ENCODE results near the gene TMEM170B. TPM values are rescaled to one million over a fixed set of nuclear protein-coding genes. Genes with fewer than 3 reads are reported as not detected.

TMEM170B gene
- total and polyA plus RNA-seq, 8 donors: 0.29 to 8.4 (median 1.1) TPM

- H3K9me3 ChIP-seq: no peaks in the 10 kb centered on the region
- H3K4me1 ChIP-seq: no peaks in the 10 kb centered on the region
- no peak overlapping the region for H3K4me3 ChIP-seq
- no peak for TF ChIP-seq CTCF (IDR thresholded peaks at IDR 0.05)
- no peak for TF ChIP-seq POLR2AphosphoS5 (IDR thresholded peaks at IDR 0.05)
- TF ChIP-seq EP300 (IDR thresholded peaks at IDR 0.05): no peak
- TF ChIP-seq POLR2A (IDR thresholded peaks at IDR 0.05): no peak
- WGBS, 5 donors: 95 to 98% (median 98%) methylated on average over 8 of the region's 8 CpGs
- H3K36me3 ChIP-seq: peaks cover 0 to 18% (median 12%) of the 10 kb centered on the region in 4 donors
- DNase-seq: no peak
- H3K27ac ChIP-seq: no peak overlapping the region
- intact Hi-C loops (cut with DNase I; ENCODE audit: low total_unique reads): no loop called here
- no peaks in the 10 kb centered on the region for H3K27me3 ChIP-seq
Measured at GRCh38 chr6:11566609-11567008, 29.1 kb downstream of the TMEM170B start.

DNA sequence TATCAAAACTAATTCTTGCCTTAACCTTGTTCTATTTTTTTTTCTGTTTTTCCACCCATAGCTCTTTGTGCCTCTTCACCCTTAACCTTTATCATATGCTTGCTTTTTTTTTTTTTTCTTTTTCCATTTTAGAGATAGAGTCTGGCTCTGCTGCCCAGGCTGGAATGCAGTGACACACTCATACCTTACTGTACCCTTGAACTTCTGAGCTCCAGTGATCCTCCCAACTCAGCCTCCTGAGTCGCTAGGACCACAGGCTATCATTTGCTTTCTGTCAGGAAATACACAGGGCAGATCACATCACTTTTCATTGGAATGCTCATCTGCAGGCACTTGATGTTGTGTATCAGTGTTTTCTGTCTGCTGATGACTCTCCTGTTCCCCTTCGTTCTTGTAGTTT is 33.5 kb downstream of the TMEM170B start:
- no peak for TF ChIP-seq POLR2A (IDR thresholded peaks at IDR 0.05)
- no peak for TF ChIP-seq CTCF (IDR thresholded peaks at IDR 0.05)
- no peak for DNase-seq
- peaks cover 0 to 8% (median 1%) of the 10 kb centered on the region in 4 donors for H3K4me1 ChIP-seq
- intact Hi-C loops (cut with DNase I; ENCODE audit: low total_unique reads): no loop called here
- no peak overlapping the region for H3K27ac ChIP-seq
- 91 to 100% (median 93%) methylated on average over 2 of the region's 2 CpGs for WGBS, 5 donors
- H3K4me3 ChIP-seq: no peak overlapping the region
- no peaks in the 10 kb centered on the region for H3K9me3 ChIP-seq
- no peaks in the 10 kb centered on the region for H3K27me3 ChIP-seq
- peaks cover 0 to 14% (median 12%) of the 10 kb centered on the region in 4 donors for H3K36me3 ChIP-seq

DNA sequence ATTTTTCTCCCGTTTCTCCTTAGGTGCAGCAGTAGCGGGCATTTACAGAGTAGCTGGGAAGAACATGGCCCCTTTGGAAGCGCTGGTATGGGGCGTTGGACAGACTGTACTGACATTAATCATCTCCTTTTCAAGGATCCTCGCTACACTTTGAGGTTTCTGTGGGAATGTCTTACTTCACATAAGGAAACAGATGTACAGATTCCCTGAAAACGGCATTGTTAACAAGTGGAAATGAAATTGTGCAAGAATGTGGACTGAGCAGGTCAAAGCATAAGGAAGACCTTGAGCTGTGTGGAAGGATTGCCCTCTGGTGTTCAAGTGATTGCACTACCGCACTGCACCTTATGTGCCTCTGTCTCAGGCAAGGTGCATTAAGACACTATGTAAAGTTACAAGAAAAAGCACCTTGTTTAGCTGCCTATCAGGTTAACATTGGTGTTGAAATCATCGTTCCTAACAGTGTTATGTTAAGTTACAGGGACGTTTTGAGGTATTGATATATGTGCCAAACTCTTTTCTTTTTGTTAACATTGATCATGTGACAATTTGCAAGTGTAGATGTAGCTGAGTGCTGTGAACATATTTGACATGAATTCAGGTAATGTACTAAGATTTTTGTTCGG is 38.0 kb downstream of the TMEM170B start:
- no peak overlapping the region for H3K27ac ChIP-seq
- 36 to 46% (median 44%) methylated on average over 10 of the region's 10 CpGs for WGBS, 5 donors
- peaks cover 0 to 8% (median 1%) of the 10 kb centered on the region in 4 donors for H3K4me1 ChIP-seq
- intact Hi-C loops (cut with DNase I; ENCODE audit: low total_unique reads): no loop called here
- DNase-seq: peak; percentile 61 to 92
- H3K27me3 ChIP-seq: no peaks in the 10 kb centered on the region
- H3K9me3 ChIP-seq: no peaks in the 10 kb centered on the region
- no peak overlapping the region for H3K4me3 ChIP-seq
- no peaks in the 10 kb centered on the region for H3K36me3 ChIP-seq
- peak in 1 of 3 donors; percentile 47 for TF ChIP-seq POLR2AphosphoS5 (IDR thresholded peaks at IDR 0.05)
- TF ChIP-seq CTCF (IDR thresholded peaks at IDR 0.05): peak in 5 of 7 experiments; percentile 65 to 91 (median 88)
- no peak for TF ChIP-seq EP300 (IDR thresholded peaks at IDR 0.05)

DNA sequence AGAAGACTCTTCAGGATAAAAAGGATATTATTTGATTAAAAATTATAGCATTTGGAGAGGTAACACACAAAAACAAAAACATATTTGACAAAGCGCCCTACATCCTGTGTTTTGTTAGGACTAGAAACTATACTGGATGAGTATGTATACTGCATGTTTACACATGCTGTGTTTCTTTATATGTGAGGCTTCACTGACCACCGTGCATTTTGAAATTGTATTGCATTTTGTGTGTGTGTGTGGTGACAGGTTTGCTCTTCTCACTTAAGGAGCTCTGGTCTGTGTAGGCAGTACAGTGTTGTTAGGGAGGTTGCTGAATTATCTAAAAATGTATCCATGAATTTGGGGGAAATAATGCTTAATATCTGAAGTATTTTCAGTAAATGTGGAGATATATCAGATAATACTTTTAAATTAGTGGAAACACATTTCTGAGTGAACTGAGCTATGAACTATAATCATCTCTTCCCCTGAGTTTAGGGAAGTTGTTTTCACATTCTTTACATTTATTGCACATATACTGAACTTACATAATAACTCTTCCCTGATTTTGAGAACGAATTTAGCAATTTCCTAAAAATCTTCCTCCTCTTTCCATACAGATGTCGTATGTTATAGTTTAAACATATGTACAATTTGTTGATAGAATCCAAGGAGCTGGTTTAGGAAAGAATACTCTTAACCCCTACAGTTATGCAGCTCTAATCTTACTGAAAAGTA is 43.3 kb downstream of the TMEM170B start:
- intact Hi-C loops (cut with DNase I; ENCODE audit: low total_unique reads): no loop called here
- no peak for TF ChIP-seq CTCF (IDR thresholded peaks at IDR 0.05)
- no peak for TF ChIP-seq EP300 (IDR thresholded peaks at IDR 0.05)
- TF ChIP-seq POLR2A (IDR thresholded peaks at IDR 0.05): no peak
- no peak for TF ChIP-seq POLR2AphosphoS5 (IDR thresholded peaks at IDR 0.05)
- H3K9me3 ChIP-seq: no peaks in the 10 kb centered on the region
- 70 to 77% (median 74%) methylated on average over 4 of the region's 4 CpGs for WGBS, 5 donors
- H3K36me3 ChIP-seq: no peaks in the 10 kb centered on the region
- no peak overlapping the region for H3K4me3 ChIP-seq
- peaks cover 0 to 5% (median 0%) of the 10 kb centered on the region in 4 donors for H3K4me1 ChIP-seq
- no peaks in the 10 kb centered on the region for H3K27me3 ChIP-seq
- no peak for DNase-seq
- no peak overlapping the region for H3K27ac ChIP-seq
